HepG2 (cell line): Measurements from ENCODE around the gene RABGAP1L. TPM values are rescaled to one million over a fixed set of nuclear protein-coding genes. Genes with fewer than 3 reads are reported as not detected.

Experiments used
- HMGA1 ChIP-seq: sonication (generic); formaldehyde crosslinking; conservative IDR thresholded peaks from 2 replicates; pipeline ENCODE4 v1.4.0; 2020; ENCODE audit warnings: missing genetic modification reagents
- HNRNPL ChIP-seq: fragments of 200-400 bp; formaldehyde crosslinking; IDR thresholded peaks from 2 replicates; pipeline ENCODE4 v1.6.1; 2017; ENCODE audit warnings: mild to moderate bottlenecking, low read depth, low read length
- MLXIP ChIP-seq: sonication (generic); formaldehyde crosslinking; IDR thresholded peaks from 2 replicates; pipeline ENCODE4 v1.9.0; 2021; ENCODE audit warnings: missing genetic modification reagents, borderline replicate concordance
- NBN ChIP-seq: fragments of 450-650 bp; conservative IDR thresholded peaks from 2 replicates; pipeline ENCODE4 v1.6.1; 2017
- NR2F1 ChIP-seq, 2 experiments: fragments of 450-650 bp in 1 of 2; formaldehyde crosslinking in 1 of 2; IDR thresholded peaks; 2 replicates each; pipeline versions ENCODE4 v1.5.0 to v1.6.1; 2016 to 2020; ENCODE audit warnings: mild to moderate bottlenecking in 1 of 2, missing compliant biosample characterization in 1 of 2, missing genetic modification reagents in 1 of 2, moderate library complexity in 1 of 2
- SOX13 ChIP-seq, 3 experiments: fragments of 450-650 bp in 1 of 3; sonication (generic) in 1 of 3; formaldehyde crosslinking in 1 of 3; IDR thresholded peaks in 2 of 3; conservative IDR thresholded peaks in 1 of 3; 2 replicates each; pipeline versions ENCODE4 v1.5.0 to v1.6.1; 2016 to 2020; ENCODE audit warnings: antibody characterized with exemption in 1 of 3, mild to moderate bottlenecking in 1 of 3, missing compliant biosample characterization in 1 of 3, missing genetic modification reagents in 1 of 3, moderate library complexity in 1 of 3
- USF2 ChIP-seq, 2 experiments: sonication (generic) in 1 of 2; formaldehyde crosslinking in 1 of 2; IDR thresholded peaks; 2 replicates each; pipeline versions ENCODE4 v1.5.1 to v1.6.1; 2011 to 2020; ENCODE audit warnings: borderline replicate concordance in 1 of 2, low read depth in 1 of 2, low read length in 1 of 2, mild to moderate bottlenecking in 1 of 2, missing genetic modification reagents in 1 of 2, moderate library complexity in 1 of 2
- XBP1 ChIP-seq: sonication (generic); formaldehyde crosslinking; IDR thresholded peaks from 2 replicates; pipeline ENCODE4 v1.5.0; 2020; ENCODE audit warnings: missing genetic modification reagents
- YEATS2 ChIP-seq: sonication (generic); formaldehyde crosslinking; IDR thresholded peaks from 2 replicates; pipeline ENCODE4 v1.4.0; 2020; ENCODE audit warnings: missing genetic modification reagents, borderline replicate concordance
- ZBTB34 ChIP-seq: sonication (generic); formaldehyde crosslinking; IDR thresholded peaks from 2 replicates; pipeline ENCODE4 v1.8.0; 2022; ENCODE audit warnings: mild to moderate bottlenecking, missing genetic modification reagents
- ZGPAT ChIP-seq: IDR thresholded peaks from 2 replicates; pipeline ENCODE4 v1.6.1; 2016; ENCODE audit warnings: mild to moderate bottlenecking
- ZNF335 ChIP-seq: sonication (generic); formaldehyde crosslinking; IDR thresholded peaks from 2 replicates; pipeline ENCODE4 v1.4.0; 2020; ENCODE audit warnings: missing genetic modification reagents
- ZNF512B ChIP-seq: sonication (generic); formaldehyde crosslinking; IDR thresholded peaks from 2 replicates; pipeline ENCODE4 v1.5.1; 2020; ENCODE audit warnings: missing genetic modification reagents, mild to moderate bottlenecking, borderline replicate concordance
- ZNF550 ChIP-seq: sonication (generic); formaldehyde crosslinking; IDR thresholded peaks from 2 replicates; pipeline ENCODE4 v1.4.0; 2020; ENCODE audit warnings: mild to moderate bottlenecking, missing genetic modification reagents, borderline replicate concordance
- ZNF562 ChIP-seq: sonication (generic); formaldehyde crosslinking; IDR thresholded peaks from 2 replicates; pipeline ENCODE4 v1.8.0; 2022; ENCODE audit warnings: missing genetic modification reagents, borderline replicate concordance
- ZNF564 ChIP-seq: sonication (generic); formaldehyde crosslinking; IDR thresholded peaks from 2 replicates; pipeline ENCODE4 v1.8.1; 2023; ENCODE audit warnings: mild to moderate bottlenecking, missing genetic modification reagents
- polyA plus RNA-seq, 8 experiments: library from polyadenylated mRNA; depleted of rRNA in 3 of 8; stranded (reverse) in 7 of 8; unstranded in 1 of 8; fragments of >200 nt; fragmentation: Illumina TruSeq in 4 of 8; extraction: Trizol in 4 of 8; gene quantifications; 2 replicates each; pipeline versions ENCODE4 v1.2.1 to v1.2.3, GENCODE V29; 2011 to 2016; ENCODE audit warnings: low read depth in 4 of 8, missing spikeins in 1 of 8, mixed read lengths in 1 of 8; ENCODE audit not compliant: insufficient read depth in 1 of 8
- total RNA-seq, 5 experiments: library from RNA; depleted of rRNA; stranded (reverse); fragments of >200 nt; fragmentation: Illumina TruSeq; extraction: Trizol; gene quantifications; 2 replicates each; pipeline ENCODE4 v1.2.3, GENCODE V29; 2016; ENCODE audit warnings: low read depth in 1 of 5

Gene RABGAP1L
- total and polyA plus RNA-seq, 2 of the 13 experiments (the other 11 are each of a cell fraction or from before 2014, with no cell fraction given): 7.9 to 22.6 TPM

GRCh38 chr1:174999936-175000696 is 840.8 kb downstream of the RABGAP1L start, which contains the start of gene CACYBP (continued):
- TF ChIP-seq ZNF550 (no peak), ZNF562 (CRISPR knock-in tag) (no peak), HNRNPL (no peak), YEATS2 (no peak), HMGA1 (CRISPR knock-in tag) (no peak), ZNF564 (CRISPR knock-in tag) (peak; percentile 94), NBN (no peak), ZBTB34 (peak; percentile 66; the same call in 1 of the 2 replicates), MLXIP (no peak; the same call in 1 of the 2 replicates), ZNF512B (CRISPR knock-in tag) (no peak), XBP1 (no peak), USF2 (IDR thresholded peaks at IDR 0.05; ENCODE audit: low read depth, low read length) (no peak), USF2 (CRISPR knock-in tag; IDR thresholded peaks at IDR 0.05; ENCODE audit: borderline replicate concordance) (no peak; the same call in 1 of the 2 replicates), NR2F1 (CRISPR knock-in tag; IDR thresholded peaks at IDR 0.05) (no peak), ZNF335 (CRISPR knock-in tag) (no peak; the same call in 1 of the 2 replicates), SOX13 (IDR thresholded peaks at IDR 0.05) (no peak), SOX13 (CRISPR knock-in tag; conservative IDR thresholded peaks at IDR 0.05 in 1 of 2, IDR thresholded peaks at IDR 0.05 in 1 of 2) (no peak; a peak in 1 of 4 replicates), ZGPAT (no peak; the same call in 1 of the 2 replicates)
